ENCODE measurements around the gene TMEM167B. TPM values are rescaled to one million over a fixed set of nuclear protein-coding genes. Genes with fewer than 3 reads are reported as not detected.

Gene TMEM167B
- total and polyA plus RNA-seq, 2 of the 8 experiments (the other 6 are each of a cell fraction or from before 2014, with no cell fraction given) = 3.6 to 14.8 TPM

GRCh38 chr1:109131800-109132199 is 41.2 kb downstream of the TMEM167B start:
- ChIA-PET CTCF (ENCODE audit: partially characterized antibody) (interaction anchor here (2.4 to 2.7 kb wide), 2 partner anchors 15 to 62 kb away, joined by 6 to 7 read pairs; no protein-coding TSS in a partner anchor), POLR2A (ENCODE audit: partially characterized antibody) (interaction anchor here (0.6 to 1.0 kb wide), 2 partner anchors 27 to 191 kb away, joined by 3 read pairs; no protein-coding TSS in a partner anchor)
- Histone ChIP-seq H3K4ac (replicated peaks; ENCODE audit: insufficient read length, low read depth, low read length) (no peak overlapping the region), H3K79me1 (ENCODE audit: low read depth, low read length) (no peaks in the 10 kb centered on the region), H2BK120ac (replicated peaks; ENCODE audit: low read depth, low read length) (no peak overlapping the region), H4K91ac (replicated peaks; ENCODE audit: insufficient read length, low read length) (no peak overlapping the region), H3K4me3 (ENCODE audit: extremely low read depth in 1 of 4, insufficient read depth in 2 of 4, low read depth in 3 of 4, low read length in 4 of 4) (no peak overlapping the region), H2BK12ac (ENCODE audit: low read depth, low read length) (no peak overlapping the region), H2AFZ (ENCODE audit: low read length) (no peak overlapping the region), H3K9me3 (ENCODE audit: insufficient read depth in 2 of 2, low read depth in 1 of 2, low read length in 1 of 2) (no peaks in the 10 kb centered on the region), H2BK5ac (ENCODE audit: low read depth, low read length) (no peak overlapping the region), H3K36me3 (ENCODE audit: control insufficient read depth in 2 of 4, insufficient read depth in 4 of 4, low read length in 3 of 4) (no peaks in the 10 kb centered on the region), H3K27me3 (replicated peaks in 1 of 4; ENCODE audit: control insufficient read depth in 3 of 4, extremely low read depth in 1 of 4, insufficient read depth in 3 of 4, low read length in 3 of 4) (peaks cover 0 to 2% (median 0%) of the 10 kb centered on the region in 4 experiments; a peak in 1 of 7 replicates), H3K18ac (ENCODE audit: extremely low read depth, low read length) (no peak overlapping the region), H3K4me1 (replicated peaks in 1 of 4; ENCODE audit: control insufficient read depth in 3 of 4, insufficient read depth in 4 of 4, low read length in 3 of 4) (no peaks in the 10 kb centered on the region), H3K27ac (ENCODE audit: low read depth, low read length) (no peak overlapping the region), H3K9ac (replicated peaks in 1 of 4; ENCODE audit: extremely low read depth in 1 of 4, low read depth in 3 of 4, low read length in 3 of 4) (no peak overlapping the region), H3K23ac (ENCODE audit: insufficient read length) (no peak overlapping the region), H2BK20ac (ENCODE audit: low read length) (no peak overlapping the region), H3K4me2 (ENCODE audit: insufficient read depth in 1 of 2, low read depth in 2 of 2, low read length in 2 of 2) (no peak overlapping the region), H3K56ac (replicated peaks; ENCODE audit: insufficient read length, low read depth, low read length) (no peak overlapping the region), H2BK15ac (ENCODE audit: low read length) (no peak overlapping the region), H2AK5ac (ENCODE audit: low read depth, low read length) (no peak overlapping the region), H4K8ac (ENCODE audit: extremely low read depth, insufficient read depth, low read length) (no peak overlapping the region), H3K79me2 (ENCODE audit: control insufficient read depth in 1 of 2, insufficient read depth in 2 of 2, low read length in 2 of 2) (no peaks in the 10 kb centered on the region), H3K23me2 (ENCODE audit: low read depth, low read length) (no peaks in the 10 kb centered on the region), H4K5ac (ENCODE audit: insufficient read length, low read depth, low read length) (no peak overlapping the region), H4K20me1 (replicated peaks in 1 of 2; ENCODE audit: control insufficient read depth in 1 of 2, insufficient read depth in 2 of 2, low read length in 2 of 2) (no peaks in the 10 kb centered on the region), H3K14ac (ENCODE audit: insufficient read length) (no peak overlapping the region)
- DNase-seq (ENCODE audit: low read depth in 1 of 2, low spot score in 2 of 2) = no peak
- FAIRE-seq = no peak
- TF ChIP-seq ATF3 (IDR thresholded peaks at IDR 0.05; ENCODE audit: insufficient read depth, low read depth, low read length) (no peak), SUZ12 (IDR thresholded peaks at IDR 0.05; ENCODE audit: low read length) (no peak), KDM1A (IDR thresholded peaks at IDR 0.05; ENCODE audit: borderline replicate concordance, low read length) (no peak), RXRA (IDR thresholded peaks at IDR 0.05; ENCODE audit: insufficient read depth, low read depth, low read length) (no peak), E2F6 (IDR thresholded peaks at IDR 0.05) (no peak), CHD1 (IDR thresholded peaks at IDR 0.05; ENCODE audit: low read depth, low read length) (no peak)

Data from H1 (cell line).